GM18505 (cell line): ENCODE results near the gene CEND1.

Source experiments
- ATAC-seq: cut with Tn5 transposase; IDR thresholded peaks from one replicate; pipeline ENCODE4 v1.9.1; 2021; ENCODE audit not compliant: unreplicated experiment
- POLR2A ChIP-seq: IDR thresholded peaks from 4 replicates; pipeline ENCODE4 v1.6.1; 2011; ENCODE audit warnings: borderline replicate concordance; ENCODE audit not compliant: insufficient read depth, insufficient read length; ENCODE audit errors: extremely low read depth

The CEND1 gene

DNA sequence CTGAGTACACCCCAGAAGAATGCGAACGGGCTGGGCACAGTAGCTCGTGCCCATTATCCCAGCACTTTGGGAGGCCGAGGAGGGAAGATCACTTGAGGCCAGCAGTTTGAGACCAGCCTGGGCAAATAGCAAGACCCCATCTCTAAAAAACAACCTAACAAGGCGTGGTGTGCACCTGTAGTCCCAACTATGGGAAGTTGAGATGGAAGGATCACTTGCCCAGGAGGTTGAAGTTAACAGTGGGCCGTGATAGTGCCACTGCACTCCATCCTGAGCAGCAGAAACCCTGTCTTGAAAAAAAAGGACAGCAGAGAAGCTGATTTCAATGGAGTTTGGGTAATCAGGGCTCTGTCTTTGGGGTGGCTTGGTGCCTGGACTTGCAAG is 23.2 kb upstream of the CEND1 start:
- no peak for TF ChIP-seq POLR2A
- ATAC-seq = no peak

DNA sequence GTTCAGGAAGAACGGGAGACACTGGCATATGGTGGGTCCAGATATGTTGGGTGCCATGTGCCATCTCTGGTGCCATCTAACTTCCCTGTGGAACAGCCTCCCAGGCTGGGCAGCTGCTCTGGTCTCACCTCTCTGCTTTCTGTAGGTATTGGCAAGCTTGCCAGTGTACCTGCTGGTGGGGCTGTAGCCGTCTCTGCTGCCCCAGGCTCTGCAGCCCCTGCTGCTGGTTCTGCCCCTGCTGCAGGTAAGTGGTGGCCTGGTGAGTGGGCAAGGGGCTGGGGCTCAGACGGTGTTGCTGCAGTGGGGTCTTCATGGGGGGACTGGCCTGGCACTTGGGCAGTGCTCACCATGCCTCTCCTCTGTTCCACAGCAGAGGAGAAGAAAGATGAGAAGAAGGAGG is 22.5 kb upstream of the CEND1 start:
- ATAC-seq = no peak
- no peak for TF ChIP-seq POLR2A

DNA sequence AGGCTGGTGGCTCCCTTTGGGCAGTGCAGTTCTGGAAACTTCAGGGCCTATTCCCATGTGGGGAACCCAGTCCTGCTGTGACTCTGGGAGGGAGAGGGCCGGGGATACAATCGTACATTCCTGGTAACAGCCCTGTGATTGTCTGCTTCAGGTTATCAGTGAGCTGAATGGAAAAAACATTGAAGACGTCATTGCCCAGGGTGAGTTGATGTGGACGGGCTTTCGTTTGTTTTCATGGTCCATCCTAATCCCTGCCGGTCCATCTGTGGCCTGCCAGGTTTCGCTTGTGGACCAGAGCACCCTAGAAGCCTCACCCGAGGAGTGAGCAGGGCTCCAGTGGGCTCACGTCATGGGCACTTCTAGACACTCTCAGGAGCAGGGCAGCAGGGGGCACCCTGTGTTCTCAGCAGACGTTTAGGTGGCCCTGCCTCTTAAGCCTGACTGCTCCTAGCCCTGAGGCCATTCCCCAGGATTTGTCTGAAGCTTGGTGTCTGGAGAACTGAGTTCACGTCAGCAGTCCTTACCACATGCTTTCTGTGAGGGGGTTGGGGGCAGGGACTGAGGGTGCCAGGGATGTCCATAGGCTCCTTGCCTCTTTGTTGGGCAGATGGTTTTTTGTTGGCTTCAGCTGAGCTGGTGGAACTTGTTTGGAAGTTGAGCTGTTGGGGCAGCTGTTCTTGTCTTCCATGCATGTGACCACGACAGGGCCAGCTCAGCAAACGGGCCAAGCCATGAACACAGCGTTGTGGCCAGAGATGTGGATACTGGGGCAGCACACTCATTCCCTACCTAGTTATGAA is 21.8 kb upstream of the CEND1 start:
- no peak for TF ChIP-seq POLR2A
- ATAC-seq = no peak

DNA sequence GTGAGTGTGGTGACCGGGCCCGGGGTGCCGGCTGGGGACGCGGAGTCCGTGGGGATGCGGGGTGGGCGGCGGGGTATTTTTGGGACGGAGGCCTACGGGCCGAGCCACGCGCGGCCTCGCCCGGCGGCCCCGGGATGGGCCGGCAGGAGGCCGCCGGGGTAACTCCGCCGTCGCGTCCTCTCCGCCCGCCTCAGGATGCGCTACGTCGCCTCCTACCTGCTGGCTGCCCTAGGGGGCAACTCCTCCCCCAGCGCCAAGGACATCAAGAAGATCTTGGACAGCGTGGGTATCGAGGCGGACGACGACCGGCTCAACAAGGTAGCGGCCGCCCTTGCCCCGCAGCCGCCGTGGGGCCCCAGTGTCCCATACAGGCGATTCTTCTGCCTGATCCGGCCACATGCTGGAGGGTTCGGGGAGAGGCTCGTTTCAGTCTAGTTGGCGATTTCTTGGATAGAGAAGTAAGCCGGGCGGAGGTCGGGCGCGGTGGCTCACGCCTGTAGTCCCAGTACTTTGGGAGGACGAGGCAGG is 20.2 kb upstream of the CEND1 start:
- no peak for ATAC-seq

DNA sequence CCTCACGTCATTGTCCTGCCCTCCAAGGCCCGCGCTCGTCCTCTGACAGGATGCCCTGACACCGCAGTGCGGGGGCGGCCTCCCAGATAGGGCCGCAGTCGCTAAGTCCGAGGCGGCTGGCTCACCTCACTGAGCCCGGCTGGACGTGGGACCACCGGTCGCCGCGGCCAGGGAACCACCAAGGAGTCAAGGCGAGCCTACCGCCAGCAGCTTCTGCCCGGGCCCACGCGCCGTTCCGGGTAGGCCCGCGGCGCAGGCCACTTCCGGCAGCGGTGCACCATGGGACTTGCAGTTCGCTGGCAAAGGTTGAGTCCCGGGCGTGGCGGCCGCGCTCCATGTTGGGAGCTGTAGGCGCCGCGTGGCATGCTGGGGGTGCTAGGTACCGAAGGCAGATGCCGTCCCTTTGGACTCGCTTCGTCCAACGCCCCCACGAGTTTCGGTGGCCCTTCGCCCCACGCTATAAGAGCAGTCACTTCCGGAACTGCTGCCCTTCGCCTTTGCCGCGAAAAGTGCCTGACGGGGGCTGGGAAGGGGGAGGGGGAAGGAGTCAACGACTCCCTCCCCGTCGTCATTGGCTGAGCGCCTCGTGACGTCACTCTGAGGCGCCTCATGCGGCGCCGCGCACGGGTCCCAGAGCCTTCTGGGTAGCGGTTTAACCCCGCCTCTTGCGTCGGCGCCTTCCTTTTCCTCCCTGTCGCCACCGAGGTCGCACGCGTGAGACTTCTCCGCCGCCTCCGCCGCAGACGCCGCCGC is 19.6 kb upstream of the CEND1 start, which contains the start of gene RPLP2:
Gene RPLP2 (plus strand): TSS at position 681 of the 753 bp plus-strand sequence. CDS start 268 bp downstream, outside the sequence.
- peak; percentile 72 for ATAC-seq
- peak; percentile 90 for TF ChIP-seq POLR2A

More for the DNA sequence above, 20.2 kb upstream of the CEND1 start:
- TF ChIP-seq POLR2A = no peak

DNA sequence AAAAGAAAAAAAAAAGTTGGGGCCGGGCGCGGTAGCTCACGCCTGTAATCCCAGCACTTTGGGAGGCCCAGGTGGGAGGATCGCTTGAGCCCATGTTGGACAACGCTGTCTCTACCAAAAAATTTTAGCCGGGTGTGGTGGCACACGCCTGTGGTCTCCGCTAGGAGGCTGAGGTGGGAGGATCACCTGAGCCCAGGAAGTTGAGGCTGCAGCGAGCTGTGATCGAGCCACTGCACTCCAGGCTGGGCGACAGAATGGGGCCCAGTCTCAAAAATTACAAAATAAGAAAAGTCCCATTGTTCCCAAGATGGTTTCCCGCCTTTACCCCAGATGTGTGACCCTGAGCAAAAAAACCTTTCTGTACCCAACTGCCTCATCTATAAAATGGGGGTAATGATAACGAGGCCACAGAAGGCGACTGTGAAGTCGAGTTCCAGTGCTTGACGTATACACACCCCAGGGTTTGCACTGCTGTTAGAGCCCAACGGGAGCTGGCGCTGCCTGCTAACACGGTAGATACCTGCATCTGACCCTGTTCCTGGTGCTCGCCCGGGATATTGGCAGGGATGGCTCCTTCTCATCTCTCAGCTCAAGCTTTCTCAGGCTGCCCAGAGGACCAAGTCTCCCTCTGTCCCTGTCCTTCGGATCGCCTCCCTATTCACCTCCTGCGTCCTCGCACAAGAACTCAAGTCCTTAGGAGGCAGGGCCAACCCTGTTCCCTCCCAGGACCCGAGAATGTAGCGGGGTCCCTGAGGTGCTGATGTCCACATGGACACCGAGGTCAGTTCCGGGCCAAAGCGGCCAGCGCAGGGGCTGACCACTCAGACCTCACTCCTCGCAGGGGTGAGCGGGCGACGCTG is 18.8 kb upstream of the CEND1 start:
- peak; percentile 0 for ATAC-seq
- TF ChIP-seq POLR2A = no peak

DNA sequence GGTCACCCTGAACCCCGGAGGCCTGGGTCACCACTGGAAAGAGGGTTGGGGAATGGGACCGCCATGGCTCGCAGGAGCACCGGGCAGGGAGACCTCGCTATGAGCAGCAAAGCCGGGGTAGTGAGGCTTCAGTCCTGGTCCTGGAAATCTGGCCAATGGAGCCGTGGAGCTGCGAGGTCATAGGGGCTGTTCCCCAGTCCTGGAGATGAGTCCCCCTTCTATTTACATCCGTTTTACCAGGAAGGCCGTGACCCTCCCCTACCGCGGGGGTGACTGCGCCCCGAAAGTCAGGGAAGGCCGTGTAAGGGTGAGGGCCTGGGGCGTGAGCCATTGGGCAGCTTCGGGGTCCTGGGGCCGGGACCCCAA is 14.7 kb upstream of the CEND1 start:
- ATAC-seq = no peak
- no peak for TF ChIP-seq POLR2A

DNA sequence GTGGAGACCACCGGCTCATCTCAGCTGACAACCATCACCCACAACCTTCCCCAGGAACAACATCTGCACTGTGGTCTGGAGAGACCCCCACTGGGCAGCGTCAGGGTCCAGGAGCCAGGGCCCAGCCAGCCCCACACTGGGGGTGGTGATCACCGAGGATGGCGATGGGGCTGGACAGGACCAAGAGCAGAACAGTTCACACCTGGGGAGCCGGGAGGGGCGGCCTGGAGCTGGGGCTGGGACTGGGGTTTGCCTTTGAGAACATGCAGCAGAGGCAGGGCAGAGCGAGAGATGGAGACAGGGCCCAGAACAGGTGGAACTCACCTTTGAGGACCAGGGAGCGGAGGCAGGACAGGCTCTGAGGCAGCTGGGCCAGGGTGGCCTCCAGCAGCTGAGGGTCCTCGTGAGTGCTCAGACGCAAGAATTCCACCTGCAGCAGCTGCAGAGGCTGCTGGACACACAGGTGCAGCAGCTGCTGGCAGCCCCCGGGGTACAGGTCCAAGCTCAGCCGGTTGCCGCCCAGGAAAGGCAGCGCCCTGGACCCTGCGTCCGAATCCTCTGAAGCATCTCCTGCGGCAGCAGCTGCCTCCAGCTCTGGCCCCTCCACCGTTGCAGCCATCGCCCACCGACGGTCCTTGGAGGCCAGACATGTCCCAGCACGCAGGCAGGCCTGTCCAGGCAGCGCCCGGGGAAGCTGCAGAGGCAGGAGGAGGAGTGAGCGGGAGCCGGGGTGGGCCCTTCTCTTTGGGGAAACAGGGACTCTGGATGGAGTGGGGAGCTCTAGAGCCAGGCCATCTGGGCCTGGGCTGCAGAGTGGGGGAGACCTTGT is 14.1 kb upstream of the CEND1 start:
- ATAC-seq = no peak
- TF ChIP-seq POLR2A = no peak

DNA sequence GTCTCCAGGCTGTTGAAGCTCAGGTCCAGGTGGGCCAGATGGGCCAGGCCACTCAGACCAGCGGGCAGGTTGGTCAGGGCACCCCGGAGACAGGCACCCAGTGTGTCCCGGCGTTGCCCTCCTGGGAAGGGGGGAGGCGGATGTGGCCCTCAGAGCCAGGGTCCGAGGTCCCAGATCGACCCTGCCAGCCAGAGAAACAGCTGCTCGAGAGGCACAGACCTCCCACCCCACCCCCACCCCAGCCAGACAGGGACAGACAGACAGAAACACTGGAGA is 13.5 kb upstream of the CEND1 start:
- no peak for ATAC-seq
- no peak for TF ChIP-seq POLR2A

DNA sequence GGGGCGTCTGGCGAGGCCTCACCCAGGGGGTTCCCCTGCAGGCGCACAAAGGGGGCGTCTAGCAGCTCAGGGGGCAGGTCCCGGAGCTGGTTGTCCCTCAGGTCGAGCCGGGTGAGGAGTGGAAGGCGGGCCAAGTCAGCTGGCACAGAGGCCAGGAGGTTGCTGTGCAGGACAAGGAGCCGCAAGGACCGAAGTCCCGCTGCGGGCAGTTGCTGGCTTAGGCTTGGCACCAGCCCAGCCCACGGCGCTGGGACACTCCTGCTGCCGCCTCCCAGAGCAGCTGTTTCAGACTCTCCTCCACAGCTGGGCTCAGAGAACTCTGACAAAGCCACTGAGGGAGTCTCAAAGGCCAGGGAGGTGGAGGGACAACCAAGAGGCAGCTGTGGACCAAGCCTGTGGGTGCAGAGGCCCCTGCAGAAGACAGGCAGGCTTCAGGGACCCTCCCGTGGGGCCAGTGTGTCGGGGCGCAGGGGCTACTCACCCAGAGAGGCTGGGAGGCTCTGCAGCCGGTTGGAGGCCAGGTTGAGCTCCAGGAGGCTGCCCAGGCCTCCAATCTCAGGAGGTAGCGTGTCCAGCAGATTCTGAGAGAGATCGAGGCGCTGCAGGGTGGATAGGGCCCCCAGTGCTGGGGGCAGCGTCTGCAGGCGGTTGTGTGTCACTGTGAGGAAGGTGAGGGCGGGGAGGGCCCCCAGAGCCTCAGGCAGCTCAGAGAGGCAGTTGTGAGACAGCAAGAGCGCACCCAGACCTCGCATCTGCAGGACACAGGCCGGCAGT is 13.0 kb upstream of the CEND1 start:
- ATAC-seq = no peak
- TF ChIP-seq POLR2A = no peak

DNA sequence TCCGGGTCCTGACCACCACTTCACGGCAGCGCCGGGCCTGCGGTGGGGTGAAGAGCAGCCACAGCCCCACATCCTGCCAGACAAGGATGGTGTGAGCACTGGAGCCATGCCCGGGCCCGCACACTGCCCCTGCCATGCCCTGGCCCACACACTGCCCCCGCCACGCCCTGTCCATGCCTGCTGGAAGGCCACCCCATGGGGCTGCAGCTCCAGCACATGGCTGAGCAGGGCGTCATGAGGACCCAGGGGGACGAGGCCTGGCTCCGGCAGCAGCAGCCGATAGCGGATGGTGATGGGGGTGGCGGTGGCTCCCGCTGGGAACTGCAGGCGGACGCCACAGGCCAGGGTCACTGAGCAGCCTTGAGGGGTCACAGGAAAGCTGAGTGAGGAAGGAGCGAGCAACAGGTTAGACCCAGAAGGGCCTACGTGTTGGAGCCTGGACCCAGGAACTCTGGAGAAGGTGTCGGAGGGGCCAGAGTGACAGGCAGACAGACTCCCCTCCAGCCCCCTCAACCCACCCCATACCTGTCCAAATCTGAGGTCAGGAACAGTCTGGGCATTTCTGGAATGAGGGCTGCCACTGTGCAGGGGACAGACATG is 12.2 kb upstream of the CEND1 start:
- no peak for ATAC-seq
- TF ChIP-seq POLR2A = no peak

DNA sequence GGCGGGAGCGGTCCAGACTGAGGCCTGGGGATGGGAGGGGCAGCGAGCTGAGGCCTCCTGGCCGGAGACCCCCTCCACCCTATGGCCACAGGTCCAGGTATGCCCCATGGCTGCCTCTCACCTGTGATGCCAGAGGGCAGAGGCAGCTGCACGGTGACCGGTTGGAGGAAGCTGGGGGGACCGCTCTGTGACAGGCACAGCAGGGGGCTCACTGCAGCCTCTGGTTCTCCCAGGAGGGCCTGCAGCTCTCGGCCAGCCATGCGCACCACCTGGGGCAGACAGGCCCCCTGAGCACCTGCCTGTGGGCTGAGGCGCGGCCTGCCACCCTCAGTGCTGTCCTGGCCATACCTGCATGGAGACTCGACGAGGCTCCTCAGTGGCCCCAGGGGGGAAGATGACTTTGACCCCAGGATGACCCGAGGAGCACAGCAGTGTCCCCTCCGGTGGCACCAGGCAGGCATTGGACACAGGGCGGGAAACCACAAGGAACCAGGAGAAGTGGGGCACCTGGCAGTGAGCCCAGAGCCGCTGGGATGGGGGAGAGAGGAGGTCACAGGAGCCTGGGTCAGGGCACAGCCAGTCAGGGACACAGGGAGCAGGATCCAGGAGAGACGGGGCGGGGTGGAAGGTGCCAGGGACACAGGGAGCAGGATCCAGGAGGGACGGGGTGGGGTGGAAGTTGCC is 11.3 kb upstream of the CEND1 start:
- no peak for TF ChIP-seq POLR2A
- ATAC-seq = no peak

DNA sequence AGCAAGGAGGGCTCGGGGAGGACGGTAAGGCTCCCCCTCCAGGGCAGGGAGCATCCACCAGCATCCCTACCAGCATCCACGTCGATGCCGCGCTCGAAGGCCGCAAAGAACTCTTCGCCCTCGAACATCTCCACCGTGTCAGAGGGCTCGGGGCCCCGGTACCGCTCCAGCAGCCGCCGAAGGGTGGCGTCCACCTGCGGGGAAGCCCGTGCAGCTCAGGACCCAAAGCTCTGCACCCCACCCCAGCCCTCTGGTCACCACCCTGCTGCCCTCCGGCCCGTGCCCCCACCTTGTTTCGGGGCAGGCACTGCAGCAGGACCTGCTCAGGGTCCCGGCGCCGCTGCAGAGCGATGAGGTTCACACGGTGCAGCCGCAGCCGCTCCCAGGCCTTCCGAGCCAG is 10.6 kb upstream of the CEND1 start:
- ATAC-seq = no peak
- TF ChIP-seq POLR2A = no peak
